Measurements from ENCODE around the gene STOM.
"Not testable (repeated sequence)": the region's sequence is repeated elsewhere in the genome, so short reads cannot be mapped to it uniquely, and the experiment has no call there.

Gene STOM

DNA sequence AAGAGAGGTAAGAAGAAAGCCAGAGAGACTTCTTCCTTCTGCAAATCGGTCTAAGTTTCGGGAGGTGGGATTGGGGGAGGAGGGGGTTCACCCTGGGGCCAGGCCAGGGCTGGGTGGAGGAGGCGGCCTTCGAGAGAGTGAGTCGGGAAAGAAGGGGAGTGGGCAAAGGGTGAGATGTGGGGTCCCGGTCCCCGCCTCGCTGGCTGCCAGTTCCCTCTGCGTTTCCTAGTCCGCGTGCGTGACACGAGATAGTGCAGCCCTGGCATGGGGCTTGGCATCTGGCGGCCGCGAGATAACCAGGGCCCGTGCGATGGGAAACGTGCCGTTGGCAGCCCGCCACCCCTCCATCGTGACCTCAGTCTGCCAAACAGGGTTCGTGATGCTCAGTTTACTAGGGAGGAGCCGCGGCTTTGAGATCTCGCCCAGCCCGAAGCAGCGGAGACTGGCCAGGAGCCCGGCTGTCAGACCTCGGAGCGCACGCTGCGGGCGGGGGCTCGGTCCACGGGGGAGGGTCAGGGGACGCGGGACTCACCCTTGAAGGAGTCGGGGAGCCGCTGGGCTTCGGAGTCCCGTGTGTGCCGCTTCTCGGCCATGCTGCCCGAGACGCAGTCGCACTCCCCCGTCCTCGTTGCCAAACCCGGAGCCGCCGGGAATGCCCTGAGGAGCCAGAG is at the start of gene STOM:
Gene STOM, minus strand, starts transcription at position 656 of the 671 bp plus-strand sequence. Its CDS starts 63 bp downstream, at position 593.
- no peak for DNase-seq

DNA sequence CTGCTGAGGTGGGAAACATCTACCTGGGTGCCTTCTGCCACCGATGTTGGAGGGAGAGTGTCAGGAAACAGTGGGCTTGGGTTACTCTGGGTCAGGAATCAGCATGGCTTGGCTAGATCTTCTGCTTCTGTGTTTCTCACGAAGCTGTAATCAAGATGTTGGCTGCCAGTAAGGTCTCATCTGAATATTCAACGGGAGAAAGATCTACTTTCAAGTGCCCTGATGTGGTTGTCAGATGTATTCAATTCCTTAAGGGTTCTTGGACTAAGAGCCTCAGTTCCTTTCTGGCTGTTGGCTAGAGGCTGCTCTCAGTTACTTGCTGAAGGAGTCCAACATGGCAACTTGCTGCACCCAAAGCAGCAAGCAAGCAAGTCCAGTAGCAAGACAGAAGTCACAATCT is 41.9 kb upstream of the STOM start:
- DNase-seq = no peak

DNA sequence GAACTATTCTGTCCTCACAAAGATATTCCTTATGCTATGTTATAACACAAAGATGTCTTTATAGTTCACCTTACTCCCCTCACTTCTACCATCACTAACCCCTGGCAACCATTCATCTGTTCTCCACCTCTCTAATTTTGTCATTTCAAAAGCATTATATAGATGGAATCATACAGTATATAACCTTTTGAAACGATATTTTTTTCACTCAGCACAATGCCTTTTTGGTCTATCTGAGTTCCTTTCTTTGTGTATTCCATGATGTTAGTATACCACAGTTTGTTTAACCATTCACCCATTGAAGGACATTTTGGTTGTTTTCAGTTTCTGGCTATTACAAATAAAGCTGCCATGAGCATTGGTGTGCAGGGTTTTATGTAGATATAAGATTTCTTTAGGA is 35.8 kb upstream of the STOM start:
- no peak for DNase-seq

GRCh38 chr9:121404906-121405305 is 34.9 kb upstream of the STOM start:
- DNase-seq = no peak

DNA sequence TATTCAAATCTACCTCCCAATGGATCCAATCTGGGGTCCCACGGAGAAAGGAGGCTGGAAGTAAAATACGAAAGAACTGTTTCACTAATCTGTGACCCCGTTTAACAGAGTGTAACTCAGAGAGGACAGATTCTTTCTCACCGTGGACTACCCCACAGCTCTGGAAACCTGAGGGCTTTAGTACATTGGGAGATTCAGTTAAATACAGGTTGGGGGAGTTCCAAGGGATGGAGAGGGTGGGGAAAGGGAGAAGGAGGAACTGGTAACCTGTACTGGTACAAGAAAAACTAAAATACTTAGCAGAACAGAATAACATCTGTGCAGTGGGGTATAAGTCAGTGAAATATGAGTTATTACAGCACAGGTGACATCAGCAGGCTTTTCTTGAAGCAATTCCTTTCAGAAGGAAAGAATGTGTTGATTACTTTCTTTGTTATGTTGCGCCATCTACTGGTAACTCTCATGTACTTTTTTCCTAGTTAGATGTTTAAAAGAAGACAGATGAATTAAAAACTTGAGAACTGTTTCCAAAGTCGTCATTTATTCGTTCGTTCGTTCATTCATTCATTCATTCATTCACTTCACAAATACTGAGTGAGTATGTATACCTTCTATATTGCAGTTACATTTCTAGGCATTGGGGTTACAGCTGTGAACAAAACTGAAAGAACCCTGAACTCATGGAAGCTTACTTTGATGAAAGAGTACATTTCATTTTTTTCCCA is 30.0 kb upstream of the STOM start:
- no peak for DNase-seq

DNA sequence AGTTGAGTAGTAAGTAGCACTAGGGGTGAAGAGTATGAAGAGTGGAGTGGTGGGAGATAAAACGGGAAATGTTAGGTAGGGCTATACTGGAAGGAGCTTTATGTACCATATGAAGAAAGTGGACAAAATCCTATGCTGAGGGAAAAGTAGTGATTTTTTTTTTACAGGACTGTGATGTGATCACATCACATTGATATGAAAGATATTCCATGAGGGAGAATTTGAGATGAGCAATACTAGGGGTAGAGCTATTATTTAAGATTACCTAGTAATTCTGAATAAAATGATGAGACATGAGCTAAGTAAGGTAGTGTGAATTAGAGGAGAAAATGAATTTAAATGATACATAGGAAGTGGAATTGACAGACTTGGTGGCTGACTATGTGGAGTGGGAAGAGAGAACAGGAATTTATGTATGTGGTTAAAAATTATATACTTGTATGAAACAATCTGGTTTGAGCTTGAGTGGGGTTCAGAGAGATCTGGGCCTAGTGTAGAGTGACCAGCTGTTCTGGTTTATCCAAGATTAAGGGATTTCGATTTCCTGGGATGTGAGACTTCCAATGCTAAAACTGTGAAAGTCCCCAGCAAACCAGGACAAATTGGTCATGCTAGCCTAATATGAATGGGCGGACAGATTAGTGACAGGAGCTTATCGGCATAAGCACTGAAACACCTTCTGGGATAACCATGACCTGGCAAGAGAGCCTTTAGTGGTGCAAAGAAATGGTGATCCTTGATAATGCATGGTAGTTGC is 29.3 kb upstream of the STOM start:
- no peak for DNase-seq

GRCh38 chr9:121398374-121398773 is 28.3 kb upstream of the STOM start:
- DNase-seq = no peak

DNA sequence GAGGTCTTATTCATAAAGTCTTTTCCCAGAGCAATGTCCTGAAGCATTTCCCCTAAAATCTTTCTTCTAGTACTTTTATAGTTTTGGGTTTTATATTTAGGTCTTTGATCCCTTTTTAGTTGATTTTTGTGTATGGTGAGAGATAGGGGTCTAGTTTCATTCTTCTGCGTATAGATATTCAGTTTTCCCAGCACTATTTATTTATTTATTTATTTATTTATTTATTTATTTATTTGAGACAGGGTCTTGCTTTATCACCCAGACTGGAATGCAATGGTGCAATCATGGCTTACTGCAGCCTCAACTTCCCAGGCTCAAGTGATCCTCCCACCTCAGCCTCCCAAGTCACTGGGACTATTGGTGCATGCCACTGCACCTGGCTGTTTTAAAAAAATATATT is 27.2 kb upstream of the STOM start:
- not testable (repeated sequence) for DNase-seq

DNA sequence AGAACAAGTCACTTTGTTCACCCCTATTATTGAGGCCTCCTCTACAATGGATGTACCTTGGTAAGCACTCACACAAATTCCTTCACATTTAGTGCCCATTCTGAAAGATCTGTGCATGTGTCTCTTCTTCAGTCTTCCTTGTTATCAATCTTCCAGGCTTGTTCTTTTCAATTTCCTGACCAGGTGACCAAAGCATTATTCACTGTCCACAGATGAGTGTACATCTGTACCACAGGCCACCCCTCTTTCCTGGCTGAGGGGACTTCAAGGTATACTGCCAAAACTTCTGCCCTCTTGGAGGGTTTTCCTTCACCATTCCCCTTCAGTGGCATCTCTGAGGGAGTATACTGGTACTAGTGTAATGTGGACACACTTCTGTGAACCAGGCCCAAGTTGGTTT is 25.5 kb upstream of the STOM start:
- no peak for DNase-seq

DNA sequence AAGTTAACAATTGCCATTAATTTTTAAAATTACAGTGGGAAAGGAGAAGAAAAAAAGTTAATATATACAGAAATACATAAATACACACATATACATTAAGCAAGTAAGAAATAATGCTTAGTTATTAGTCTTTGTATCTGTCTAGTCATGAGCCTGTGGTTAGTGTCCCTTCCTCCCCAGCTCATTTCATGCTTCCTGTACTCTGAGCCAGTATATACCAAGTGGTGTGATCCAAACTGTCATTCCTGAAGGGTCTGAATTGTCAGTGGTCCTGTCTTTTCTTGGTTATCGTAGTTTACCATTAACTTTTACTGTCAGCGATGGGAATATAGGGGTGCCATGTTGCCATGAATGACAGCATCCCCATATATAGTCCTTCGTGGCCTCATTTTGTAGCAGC is 24.2 kb upstream of the STOM start:
- no peak for DNase-seq

DNA sequence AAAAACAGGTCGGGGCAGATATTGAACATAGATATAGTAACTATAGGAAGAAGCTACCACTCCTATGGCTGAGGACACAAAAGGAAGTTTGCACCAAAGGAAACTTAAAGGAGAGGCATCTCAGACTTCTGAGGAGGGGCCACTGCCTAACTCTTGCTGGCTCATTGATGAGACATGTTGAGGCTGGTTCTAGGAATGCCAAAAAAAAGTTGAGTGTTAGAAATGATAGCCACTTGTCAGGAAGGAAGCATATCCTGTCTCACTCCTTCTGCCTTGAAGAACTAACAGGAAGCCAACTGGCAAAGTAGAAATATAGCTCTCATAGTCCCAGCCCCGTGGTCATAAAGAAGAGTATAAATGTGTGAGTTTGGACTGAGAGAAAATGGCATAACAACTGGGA is 23.3 kb upstream of the STOM start:
- no peak for DNase-seq

- DNase-seq = no peak
Observed at GRCh38 chr9:121390372-121390771, 20.3 kb upstream of the STOM start.

GRCh38 chr9:121388140-121388905 is 18.3 kb upstream of the STOM start:
- no peak for DNase-seq

DNA sequence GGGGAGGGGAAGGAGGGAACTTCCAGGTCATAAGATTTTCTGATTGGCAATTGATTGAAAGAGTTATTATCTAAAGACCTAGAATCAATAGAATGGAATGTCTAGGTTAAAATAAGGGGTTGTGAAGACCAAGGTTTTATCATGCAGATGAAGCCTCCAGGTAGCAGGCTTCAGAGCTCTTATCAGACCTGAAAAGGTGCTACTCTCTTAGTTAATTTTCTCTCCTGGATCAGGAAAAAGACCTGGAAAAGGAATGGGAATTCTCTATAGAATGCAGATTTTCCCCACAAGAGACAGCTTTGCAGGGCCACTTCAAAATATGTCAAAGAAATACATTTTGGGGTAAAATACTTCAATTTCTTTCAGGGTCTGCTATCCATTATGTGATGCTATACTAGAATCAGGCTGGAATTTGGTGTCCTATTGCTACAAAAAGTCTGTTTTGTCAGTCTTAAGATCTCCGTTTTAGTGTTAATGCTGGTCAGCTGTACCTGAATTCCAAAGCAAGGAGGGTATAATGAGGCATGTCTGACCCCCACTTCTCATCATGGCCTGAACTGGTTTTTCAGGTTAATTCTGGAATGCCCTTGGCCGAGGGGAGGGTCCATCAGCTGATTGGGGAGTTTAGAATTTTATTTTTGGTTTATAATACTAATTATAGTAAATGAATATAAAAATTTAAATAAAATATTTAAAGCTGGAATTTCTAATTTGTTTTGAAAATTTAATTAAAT is 16.6 kb upstream of the STOM start:
- no peak for DNase-seq

DNA sequence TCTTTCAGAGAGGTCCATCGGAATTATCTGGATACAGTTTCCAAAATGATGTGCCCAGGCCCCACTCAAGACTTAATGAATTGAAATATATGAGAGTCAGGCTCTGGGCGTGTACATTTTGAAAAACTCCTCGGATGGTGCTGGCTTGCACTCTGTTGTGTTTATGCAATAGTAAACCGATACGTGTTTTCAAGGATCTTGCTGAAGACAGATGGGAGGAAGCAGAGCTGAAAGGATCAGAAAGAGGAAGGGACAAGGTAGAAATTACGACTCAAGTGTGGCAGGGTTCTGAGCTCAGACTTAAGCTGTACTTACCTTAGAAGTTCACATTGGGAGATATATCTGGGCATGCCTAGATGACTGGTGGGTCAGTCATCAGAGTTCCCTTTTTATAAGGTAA is 13.7 kb upstream of the STOM start:
- no peak for DNase-seq

DNA sequence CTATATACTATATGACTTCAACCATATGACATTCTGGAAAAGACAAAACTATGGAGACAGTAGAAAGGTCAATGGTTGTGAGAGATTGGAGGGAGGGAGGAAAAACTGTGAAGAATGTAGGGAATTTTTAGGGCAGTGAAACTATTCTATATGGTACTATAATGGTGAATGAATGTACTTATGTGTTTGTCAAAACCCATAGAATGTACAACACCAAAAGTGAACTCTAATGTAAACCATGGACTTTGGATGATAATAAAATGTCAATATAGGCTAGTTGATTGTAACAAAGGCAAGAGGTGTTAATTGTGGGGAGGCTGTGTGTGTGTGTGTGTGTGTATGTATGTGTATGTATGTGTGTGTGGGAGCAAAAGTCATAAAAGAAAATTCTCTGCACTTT is 10.8 kb upstream of the STOM start:
- DNase-seq = no peak

DNA sequence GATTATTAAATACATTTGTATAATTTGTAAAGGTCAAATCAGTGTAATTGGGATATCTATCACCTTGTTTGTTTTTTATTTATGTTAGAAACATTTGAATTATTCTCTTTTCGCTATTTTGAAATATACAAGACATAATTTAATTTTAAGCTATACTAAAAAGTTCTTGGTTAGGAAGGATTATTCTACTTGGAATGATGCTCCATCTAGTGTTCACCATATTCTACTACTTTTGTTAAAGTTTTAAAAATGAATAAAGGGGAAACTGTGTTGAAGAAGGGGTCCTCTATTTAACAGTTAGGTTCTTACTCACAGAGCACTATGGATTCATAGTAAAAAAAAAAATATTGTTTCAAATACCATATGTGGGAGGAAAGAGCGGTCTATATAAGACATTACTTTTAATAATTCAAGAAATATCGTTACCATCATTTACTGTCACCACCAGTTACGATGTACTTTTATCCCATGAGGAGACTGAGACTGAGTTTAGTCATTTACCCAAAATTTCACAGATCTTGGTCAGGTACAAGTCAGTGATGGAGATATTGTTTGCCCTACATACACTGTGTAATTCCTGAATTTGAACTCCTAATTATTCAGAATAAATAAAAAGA is 6.3 kb upstream of the STOM start:
- DNase-seq = no peak

- DNase-seq = no peak
Observed at GRCh38 chr9:121373011-121373729, 3.1 kb upstream of the STOM start.

- DNase-seq = no peak
Observed at GRCh38 chr9:121372239-121373010, 2.4 kb upstream of the STOM start.

- DNase-seq = no peak
Observed at GRCh38 chr9:121371495-121372061, 1.5 kb upstream of the STOM start.
